H1 (cell line): ENCODE results near the gene DCLK1. TPM values are rescaled to one million over a fixed set of nuclear protein-coding genes. Genes with fewer than 3 reads are reported as not detected.

ENCODE experiments used
- CTCF ChIA-PET: fragments of 300-600 bp; sonication (Branson Sonifier 250); formaldehyde crosslinking; loops from one replicate; lab custom pipeline; 2021; ENCODE audit not compliant: partially characterized antibody; lab: Charles Lee
- POLR2A ChIA-PET: fragments of 300-600 bp; sonication (Branson Sonifier 250); formaldehyde crosslinking; loops from one replicate; lab custom pipeline; 2021; ENCODE audit warnings: inconsistent platforms; ENCODE audit not compliant: partially characterized antibody; lab: Charles Lee
- DNase-seq, 2 experiments: peaks; one replicate each; pipeline versions ENCODE4 v3.0.0 to v3.0.0-alpha.2; 2010 to 2022; ENCODE audit warnings: low spot score in 2 of 2, low read depth in 1 of 2, mixed read lengths in 1 of 2
- FAIRE-seq: peaks from 2 replicates; lab custom pipeline; 2011; peaks lifted over from hg19 to GRCh38; lab: Jason Lieb, UNC
- H2AFZ ChIP-seq: 2 replicates; pipeline ENCODE4 v1.8.1; 2012; ENCODE audit warnings: low read length, inconsistent platforms
- H2AK5ac ChIP-seq: 2 replicates; pipeline ENCODE4 v1.6.1; 2013; ENCODE audit warnings: low read depth, low read length
- H2BK120ac ChIP-seq: replicated peaks from 2 replicates; pipeline ENCODE3; 2013; ENCODE audit warnings: low read depth, low read length, inconsistent platforms
- H2BK12ac ChIP-seq: 2 replicates; pipeline ENCODE4 v1.6.1; 2013; ENCODE audit warnings: low read depth, low read length
- H2BK15ac ChIP-seq: 2 replicates; pipeline ENCODE4 v1.6.1; 2013; ENCODE audit warnings: low read length
- H2BK20ac ChIP-seq: 2 replicates; pipeline ENCODE4 v1.6.1; 2013; ENCODE audit warnings: low read length
- H2BK5ac ChIP-seq: 2 replicates; pipeline ENCODE4 v1.6.1; 2013; ENCODE audit warnings: low read depth, low read length
- H3K14ac ChIP-seq: 2 replicates; pipeline ENCODE4 v1.6.1; 2013; ENCODE audit warnings: inconsistent platforms; ENCODE audit not compliant: insufficient read length
- H3K18ac ChIP-seq: 2 replicates; pipeline ENCODE4 v1.6.1; 2013; ENCODE audit warnings: low read length; ENCODE audit errors: extremely low read depth
- H3K23ac ChIP-seq: 2 replicates; pipeline ENCODE4 v1.6.1; 2013; ENCODE audit warnings: inconsistent platforms; ENCODE audit not compliant: insufficient read length
- H3K23me2 ChIP-seq: 2 replicates; pipeline ENCODE4 v1.6.1; 2013; ENCODE audit warnings: low read depth, low read length
- H3K27ac ChIP-seq: 2 replicates; pipeline ENCODE4 v1.6.1; 2011; ENCODE audit warnings: low read depth, low read length, inconsistent platforms
- H3K27me3 ChIP-seq, 4 experiments: replicated peaks in 1 of 4; 1 replicate in 1 of 4; 2 replicates in 3 of 4; pipeline versions ENCODE4 v1.6.1 to v1.8.1; 2011 to 2013; ENCODE audit warnings: low read length in 3 of 4, mild to moderate bottlenecking in 3 of 4, inconsistent platforms in 2 of 4, mixed read lengths in 2 of 4, moderate library complexity in 1 of 4; ENCODE audit not compliant: control insufficient read depth in 3 of 4, insufficient read depth in 3 of 4; ENCODE audit errors: extremely low read depth in 1 of 4
- H3K36me3 ChIP-seq, 4 experiments: 2 replicates each; pipeline versions ENCODE4 v1.6.1 to v1.8.1; 2011 to 2013; ENCODE audit warnings: mild to moderate bottlenecking in 4 of 4, low read length in 3 of 4, moderate library complexity in 2 of 4, control low read depth in 1 of 4, inconsistent platforms in 1 of 4; ENCODE audit not compliant: insufficient read depth in 4 of 4, control insufficient read depth in 2 of 4
- H3K4ac ChIP-seq: replicated peaks from 2 replicates; pipeline ENCODE3; 2013; ENCODE audit warnings: low read length, low read depth, mixed read lengths, inconsistent platforms; ENCODE audit not compliant: insufficient read length
- H3K4me1 ChIP-seq, 4 experiments: replicated peaks in 1 of 4; 1 replicate in 1 of 4; 2 replicates in 3 of 4; pipeline versions ENCODE4 v1.6.1 to v1.8.1; 2011 to 2013; ENCODE audit warnings: low read length in 3 of 4, inconsistent platforms in 2 of 4, mixed read lengths in 1 of 4; ENCODE audit not compliant: insufficient read depth in 4 of 4, control insufficient read depth in 3 of 4
- H3K4me2 ChIP-seq, 2 experiments: 2 replicates each; pipeline versions ENCODE4 v1.6.1 to v1.8.1; 2011 to 2013; ENCODE audit warnings: low read depth in 2 of 2, low read length in 2 of 2, control low read depth in 1 of 2, inconsistent platforms in 1 of 2, mild to moderate bottlenecking in 1 of 2; ENCODE audit not compliant: insufficient read depth in 1 of 2
- H3K4me3 ChIP-seq, 4 experiments: fragments of 200-600, 300-600 bp in 1 of 4; sonication (generic), shearing (Covaris generic), sonication (Bioruptor Twin) in 1 of 4; 2 replicates each; pipeline versions ENCODE4 v1.5.1 to v1.8.1; 2011 to 2016; ENCODE audit warnings: low read length in 4 of 4, low read depth in 3 of 4, control low read depth in 2 of 4, inconsistent platforms in 2 of 4, mild to moderate bottlenecking in 2 of 4, mixed read lengths in 1 of 4, moderate library complexity in 1 of 4; ENCODE audit not compliant: insufficient read depth in 2 of 4; ENCODE audit errors: extremely low read depth in 1 of 4
- H3K56ac ChIP-seq: replicated peaks from 2 replicates; pipeline ENCODE3; 2013; ENCODE audit warnings: low read depth, mild to moderate bottlenecking, mixed read lengths, low read length, inconsistent platforms; ENCODE audit not compliant: insufficient read length
- H3K79me1 ChIP-seq: 2 replicates; pipeline ENCODE4 v1.6.1; 2013; ENCODE audit warnings: low read depth, low read length, control low read depth
- H3K79me2 ChIP-seq, 2 experiments: 2 replicates each; pipeline versions ENCODE4 v1.6.1 to v1.8.1; 2012 to 2013; ENCODE audit warnings: low read length in 2 of 2, mild to moderate bottlenecking in 2 of 2, inconsistent platforms in 1 of 2; ENCODE audit not compliant: insufficient read depth in 2 of 2, control insufficient read depth in 1 of 2
- H3K9ac ChIP-seq, 4 experiments: replicated peaks in 1 of 4; 1 replicate in 1 of 4; 2 replicates in 3 of 4; pipeline versions ENCODE4 v1.6.1 to v1.8.1; 2011 to 2013; ENCODE audit warnings: low read depth in 3 of 4, low read length in 3 of 4, control low read depth in 2 of 4, mild to moderate bottlenecking in 2 of 4, moderate library complexity in 2 of 4, inconsistent platforms in 1 of 4; ENCODE audit errors: extremely low read depth in 1 of 4
- H3K9me3 ChIP-seq, 2 experiments: 2 replicates each; pipeline versions ENCODE4 v1.6.1 to v1.8.1; 2012 to 2013; ENCODE audit warnings: mild to moderate bottlenecking in 2 of 2, moderate library complexity in 2 of 2, control low read depth in 1 of 2, inconsistent platforms in 1 of 2, low read depth in 1 of 2, low read length in 1 of 2, mixed read lengths in 1 of 2; ENCODE audit not compliant: insufficient read depth in 2 of 2
- H4K20me1 ChIP-seq, 2 experiments: replicated peaks in 1 of 2; 2 replicates each; pipeline versions ENCODE3 to v1.8.1; 2011 to 2013; ENCODE audit warnings: inconsistent platforms in 2 of 2, low read length in 2 of 2, mild to moderate bottlenecking in 1 of 2; ENCODE audit not compliant: insufficient read depth in 2 of 2, control insufficient read depth in 1 of 2
- H4K5ac ChIP-seq: 2 replicates; pipeline ENCODE4 v1.6.1; 2013; ENCODE audit warnings: low read length, low read depth, mixed read lengths, inconsistent platforms; ENCODE audit not compliant: insufficient read length
- H4K8ac ChIP-seq: 2 replicates; pipeline ENCODE4 v1.8.0; 2013; ENCODE audit warnings: mild to moderate bottlenecking, moderate library complexity, low read length, inconsistent platforms; ENCODE audit not compliant: insufficient read depth; ENCODE audit errors: extremely low read depth
- H4K91ac ChIP-seq: replicated peaks from 2 replicates; pipeline ENCODE3; 2013; ENCODE audit warnings: low read length, mixed read lengths, inconsistent platforms; ENCODE audit not compliant: insufficient read length
- RBBP5 ChIP-seq: IDR thresholded peaks from 2 replicates; pipeline ENCODE4 v1.7.1; 2012; ENCODE audit warnings: low read depth, mild to moderate bottlenecking, inconsistent platforms, low read length, moderate library complexity, borderline replicate concordance
- WGBS, 2 experiments: shearing (Covaris generic) in 1 of 2; methylation state at CpG; one replicate each; pipeline versions ENCODE4 v1.1.6 to v1.1.7; 2013 to 2015; ENCODE audit warnings: low lambda C conversion rate in 2 of 2, mixed read lengths in 2 of 2, inconsistent platforms in 1 of 2, low coverage in 1 of 2, missing lambda C conversion rate in 1 of 2; ENCODE audit not compliant: insufficient replicate concordance in 2 of 2, insufficient coverage in 1 of 2, insufficient read length in 1 of 2; ENCODE audit errors: extremely low coverage in 1 of 2, missing lambda C conversion rate in 1 of 2; 5-methylcytosine and 5-hydroxymethylcytosine counted together
- polyA plus RNA-seq, 7 experiments: library from polyadenylated mRNA; depleted of rRNA in 3 of 7; stranded (reverse) in 5 of 7; unstranded in 2 of 7; fragments of >200 nt in 5 of 7; fragments of 200-250 nt in 2 of 7; gene quantifications; 1 replicate in 5 of 7; 2 replicates in 1 of 7; 4 replicates in 1 of 7; pipeline versions ENCODE4 v1.2.1 to v1.2.3, GENCODE V29; 2011 to 2013; ENCODE audit warnings: missing spikeins in 2 of 7, mixed read lengths in 2 of 7
- total RNA-seq: library from RNA; stranded (reverse); fragmentation: NEBNext Ultra II Directional; extraction: Animal tissue kit (Norgen Biotek cat#: 25700); gene quantifications from 2 replicates; pipeline ENCODE4 v1.2.1, GENCODE V29; 2021

DCLK1 gene
- total and polyA plus RNA-seq, 2 of the 8 experiments (the other 6 are each of a cell fraction or from before 2014, with no cell fraction given): 22.8 to 41.0 TPM

GRCh38 chr13:35731471-35731870 is 399.7 kb downstream of the DCLK1 start:
- TF ChIP-seq RBBP5: no peak
- Histone ChIP-seq H2BK20ac (no peak overlapping the region), H3K4me2 (no peak overlapping the region), H3K23ac (no peak overlapping the region), H4K91ac (no peak overlapping the region), H2AK5ac (no peak overlapping the region), H3K4ac (no peak overlapping the region), H3K18ac (no peak overlapping the region), H3K9me3 (no peaks in the 10 kb centered on the region), H3K56ac (no peak overlapping the region), H4K8ac (no peak overlapping the region), H4K5ac (no peak overlapping the region), H3K14ac (no peak overlapping the region), H3K36me3 (no peaks in the 10 kb centered on the region), H4K20me1 (peaks cover 0 to 1% of the 10 kb centered on the region in 2 experiments), H3K27ac (no peak overlapping the region), H2BK5ac (no peak overlapping the region), H3K23me2 (no peaks in the 10 kb centered on the region), H2BK12ac (no peak overlapping the region), H2AFZ (peak overlapping the region; percentile 83; the same call in 1 of the 2 replicates), H2BK120ac (no peak overlapping the region), H3K9ac (no peak overlapping the region), H3K4me1 (no peaks in the 10 kb centered on the region), H3K79me2 (no peaks in the 10 kb centered on the region), H3K4me3 (no peak overlapping the region), H2BK15ac (no peak overlapping the region), H3K27me3 (no peaks in the 10 kb centered on the region), H3K79me1 (no peaks in the 10 kb centered on the region)
- DNase-seq (no peak), FAIRE-seq (no peak)
- ChIA-PET POLR2A (no interaction called here), CTCF (interaction anchor here (1.0 to 1.9 kb wide), 2 partner anchors 9 to 17 kb away, joined by 3 to 5 read pairs; no protein-coding TSS in a partner anchor)
- 86% methylated on average over 4 of the region's 4 CpGs; no CpG with 5 or more reads in 1 of the 2 experiments for WGBS, 2 experiments
